Measurements from ENCODE around the gene FOXL2NB. TPM values are rescaled to one million over a fixed set of nuclear protein-coding genes. Genes with fewer than 3 reads are reported as not detected.

The FOXL2NB gene
- total RNA-seq, 1 experiment from 2014 or later, result 0.31 TPM

DNA sequence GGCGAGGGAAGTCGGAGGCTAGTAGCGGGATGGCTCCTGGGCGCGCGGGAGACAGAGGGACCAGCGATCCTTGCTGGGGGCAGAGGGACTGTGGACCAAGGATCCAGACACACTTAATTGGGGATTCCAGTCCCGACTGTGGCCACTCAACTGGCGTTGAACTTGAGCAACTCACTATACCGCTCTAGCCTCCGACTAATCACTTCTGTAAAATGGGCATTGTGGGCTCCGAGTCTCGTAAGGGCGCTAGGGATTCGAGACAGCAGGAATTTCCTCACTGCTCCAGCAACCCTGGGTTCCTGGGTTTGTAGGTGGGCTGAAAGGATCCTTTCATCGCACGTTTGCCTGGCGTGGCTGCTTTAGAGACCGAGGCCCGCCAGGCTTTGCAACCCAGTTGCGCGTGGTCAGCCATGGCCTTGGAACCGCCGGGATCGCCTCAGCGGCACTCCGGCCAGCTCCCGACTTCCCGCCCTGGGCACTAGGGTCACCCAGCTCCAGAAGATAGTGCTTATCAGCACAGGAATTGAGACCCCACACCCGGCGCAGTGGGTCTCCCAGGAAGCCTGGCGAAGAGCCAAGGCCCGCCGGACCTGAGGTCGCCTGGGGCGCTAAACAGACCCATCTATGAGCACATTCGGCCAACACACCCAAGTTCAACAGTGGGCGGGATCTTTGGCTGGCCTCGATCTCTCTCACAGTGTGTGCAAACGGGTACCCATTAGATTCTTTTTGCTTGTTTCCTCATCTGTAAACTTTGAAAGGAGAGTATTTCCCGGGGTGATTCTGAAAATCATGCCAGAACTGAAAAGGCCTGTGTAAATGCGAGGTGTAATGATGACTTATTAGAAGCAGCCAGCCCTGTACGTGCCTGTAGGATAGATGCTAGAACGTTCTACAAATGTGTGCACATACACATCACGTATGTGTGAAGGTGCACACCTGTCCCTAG, 10.0 kb upstream of the FOXL2NB start:
- H3T11ph ChIP-seq (ENCODE audit: low read length), result no peak overlapping the region
- H3K27me3 ChIP-seq (ENCODE audit: insufficient read depth, low read length), result peaks cover 54% of the 10 kb centered on the region
- H3K79me1 ChIP-seq (ENCODE audit: insufficient read depth, low read depth, low read length, poor library complexity, severe bottlenecking), result no peaks in the 10 kb centered on the region
- H3K4me3 Mint-ChIP-seq, result peak overlapping the region; percentile 68 to 81
- H3K27ac ChIP-seq (ENCODE audit: insufficient read length, low read depth, low read length), result no peak overlapping the region
- H3K23ac ChIP-seq (ENCODE audit: insufficient read length, low read depth, low read length), result no peak overlapping the region
- H3K36me3 Mint-ChIP-seq (ENCODE audit: insufficient read depth in 1 of 3, low read depth in 3 of 3), result no peaks in the 10 kb centered on the region
- H3K27ac Mint-ChIP-seq, result no peak overlapping the region; a peak in 1 of 7 replicates
- H4K91ac ChIP-seq (ENCODE audit: insufficient read length, low read depth, low read length), result no peak overlapping the region
- no peak overlapping the region for H3K18ac ChIP-seq (ENCODE audit: insufficient read length, low read depth, low read length)
- no peak overlapping the region for H2BK20ac ChIP-seq (ENCODE audit: low read depth, low read length, poor library complexity, severe bottlenecking)
- no peak overlapping the region for H2BK15ac ChIP-seq (ENCODE audit: low read depth, low read length)
- H2BK120ac ChIP-seq (ENCODE audit: low read depth, low read length, poor library complexity, severe bottlenecking), result no peak overlapping the region
- peak overlapping the region; percentile 84 for H3K4me2 ChIP-seq (ENCODE audit: insufficient read depth, insufficient read length, low read length)
- no peak overlapping the region for H3K4ac ChIP-seq (ENCODE audit: low read depth, low read length)
- no peak overlapping the region for H2BK5ac ChIP-seq (ENCODE audit: insufficient read length, low read length)
- H3K4me1 Mint-ChIP-seq, result peaks cover 34 to 43% of the 10 kb centered on the region in 2 experiments
- no peaks in the 10 kb centered on the region for H3K79me2 ChIP-seq (ENCODE audit: insufficient read depth, low read length)
- no peak for DNase-seq
- whole genome bisulfite sequencing (ENCODE audit: extremely low coverage, insufficient read length, low lambda C conversion rate), result no CpG with 5 or more reads among the region's 45 CpGs
- H3K9me3 Mint-ChIP-seq, result peaks cover 4% of the 10 kb centered on the region in 2 experiments; a peak in 4 of 5 replicates
- H3K27me3 Mint-ChIP-seq (ENCODE audit: low read depth), result peaks cover 89% of the 10 kb centered on the region
- TF ChIP-seq, protein P1, sequence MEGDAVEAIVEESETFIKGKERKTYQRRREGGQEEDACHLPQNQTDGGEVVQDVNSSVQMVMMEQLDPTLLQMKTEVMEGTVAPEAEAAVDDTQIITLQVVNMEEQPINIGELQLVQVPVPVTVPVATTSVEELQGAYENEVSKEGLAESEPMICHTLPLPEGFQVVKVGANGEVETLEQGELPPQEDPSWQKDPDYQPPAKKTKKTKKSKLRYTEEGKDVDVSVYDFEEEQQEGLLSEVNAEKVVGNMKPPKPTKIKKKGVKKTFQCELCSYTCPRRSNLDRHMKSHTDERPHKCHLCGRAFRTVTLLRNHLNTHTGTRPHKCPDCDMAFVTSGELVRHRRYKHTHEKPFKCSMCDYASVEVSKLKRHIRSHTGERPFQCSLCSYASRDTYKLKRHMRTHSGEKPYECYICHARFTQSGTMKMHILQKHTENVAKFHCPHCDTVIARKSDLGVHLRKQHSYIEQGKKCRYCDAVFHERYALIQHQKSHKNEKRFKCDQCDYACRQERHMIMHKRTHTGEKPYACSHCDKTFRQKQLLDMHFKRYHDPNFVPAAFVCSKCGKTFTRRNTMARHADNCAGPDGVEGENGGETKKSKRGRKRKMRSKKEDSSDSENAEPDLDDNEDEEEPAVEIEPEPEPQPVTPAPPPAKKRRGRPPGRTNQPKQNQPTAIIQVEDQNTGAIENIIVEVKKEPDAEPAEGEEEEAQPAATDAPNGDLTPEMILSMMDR (conservative IDR thresholded peaks at IDR 0.05), result no peak
- no peak overlapping the region for H3K14ac ChIP-seq (ENCODE audit: insufficient read depth, low read length)
- H2AFZ ChIP-seq (ENCODE audit: low read length), result no peak overlapping the region
- H4K20me1 ChIP-seq (ENCODE audit: control insufficient read depth, insufficient read depth, insufficient read length), result no peaks in the 10 kb centered on the region
- H3K9me3 ChIP-seq (ENCODE audit: control insufficient read depth, low read depth, low read length), result no peaks in the 10 kb centered on the region
- peaks cover 21% of the 10 kb centered on the region for H3K23me2 ChIP-seq (ENCODE audit: insufficient read length, low read depth, low read length, poor library complexity, severe bottlenecking)
- no peak overlapping the region for H2AK5ac ChIP-seq (ENCODE audit: insufficient read length, low read length)
- no peak overlapping the region for H3K56ac ChIP-seq (ENCODE audit: insufficient read length, low read depth, low read length)
- H4K5ac ChIP-seq (ENCODE audit: insufficient read length, low read depth, low read length), result no peak overlapping the region
- H3K4me1 ChIP-seq (ENCODE audit: insufficient read depth, low read length), result peaks cover 2% of the 10 kb centered on the region; the same call in 1 of the 2 replicates
- H2BK12ac ChIP-seq (ENCODE audit: insufficient read length, low read depth, low read length), result no peak overlapping the region
- H3K9ac ChIP-seq (ENCODE audit: extremely low read depth, insufficient read length, low read length), result no peak overlapping the region
- H4K8ac ChIP-seq (replicated peaks; ENCODE audit: insufficient read length, low read depth, low read length), result no peak overlapping the region
